SK-N-SH treated with all-trans-retinoic acid at 6 μM for 48 hours (cell line): ENCODE measurements around the gene TMEM116.

Source experiments
- BACH2 ChIP-seq: fragments of 250-450 bp; sonication (Bioruptor Pico); IDR thresholded peaks from 2 replicates; pipeline ENCODE4 v1.9.0; 2021; ENCODE audit warnings: mild to moderate bottlenecking, borderline replicate concordance
- ZC3H10 ChIP-seq: fragments of 250-450 bp; sonication (Bioruptor Pico); IDR thresholded peaks from 2 replicates; pipeline ENCODE4 v1.5.1; 2021; ENCODE audit warnings: mild to moderate bottlenecking, moderate library complexity

- TF ChIP-seq ZC3H10 (no peak), BACH2 (CRISPR knock-in tag) (no peak)
Observed at GRCh38 chr12:111980598-111980997, 32.4 kb downstream of the TMEM116 start.
